NCI-H774 (cell line): Measurements from ENCODE around the gene ACTN4.
"Not testable (repeated sequence)": the region's sequence is repeated elsewhere in the genome, so short reads cannot be mapped to it uniquely, and the experiment has no call there.

Source experiments
- DNase-seq: peaks from one replicate; lab custom pipeline; 2025; lab: John Stamatoyannopoulos, UW

ACTN4 gene

DNA sequence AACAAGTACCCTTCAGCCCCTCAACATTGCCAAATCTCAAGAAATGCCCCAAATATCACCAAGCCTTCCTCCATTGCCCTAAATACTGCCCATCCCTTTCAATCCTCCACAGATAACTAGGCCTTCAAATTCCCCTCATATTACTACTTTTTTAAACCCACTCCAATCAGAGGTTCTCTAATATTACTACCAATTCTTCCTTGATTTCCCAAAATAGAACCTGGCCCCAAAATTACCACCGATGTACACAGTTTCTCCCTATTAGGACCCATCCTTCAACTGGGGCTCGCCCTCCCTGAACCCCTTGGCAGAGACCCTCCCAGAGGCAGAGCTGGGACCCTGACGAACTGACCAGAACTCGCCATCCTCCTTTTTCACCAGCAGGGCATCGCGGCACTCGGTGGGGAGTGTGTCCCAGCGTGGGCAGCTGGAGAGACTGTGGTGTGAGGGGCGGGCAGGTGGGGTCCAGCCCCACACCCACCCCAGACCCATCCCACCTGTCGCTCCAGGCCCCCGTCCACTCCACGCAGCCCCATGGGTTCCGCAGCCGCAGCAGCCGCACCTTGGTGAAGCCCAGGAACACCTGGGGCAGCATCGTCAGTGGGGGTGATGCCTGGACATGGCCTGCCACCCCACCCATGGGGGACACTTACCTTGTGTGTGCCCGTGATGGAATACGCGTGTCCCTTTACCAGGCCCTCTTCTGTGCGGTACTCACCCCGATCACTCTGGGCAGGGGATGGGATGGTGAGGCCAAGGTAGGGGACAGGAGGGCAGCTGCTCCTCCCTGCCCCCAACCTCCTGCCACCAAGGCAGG lies 90.7 kb downstream of the ACTN4 start:
- DNase-seq: no peak

DNA sequence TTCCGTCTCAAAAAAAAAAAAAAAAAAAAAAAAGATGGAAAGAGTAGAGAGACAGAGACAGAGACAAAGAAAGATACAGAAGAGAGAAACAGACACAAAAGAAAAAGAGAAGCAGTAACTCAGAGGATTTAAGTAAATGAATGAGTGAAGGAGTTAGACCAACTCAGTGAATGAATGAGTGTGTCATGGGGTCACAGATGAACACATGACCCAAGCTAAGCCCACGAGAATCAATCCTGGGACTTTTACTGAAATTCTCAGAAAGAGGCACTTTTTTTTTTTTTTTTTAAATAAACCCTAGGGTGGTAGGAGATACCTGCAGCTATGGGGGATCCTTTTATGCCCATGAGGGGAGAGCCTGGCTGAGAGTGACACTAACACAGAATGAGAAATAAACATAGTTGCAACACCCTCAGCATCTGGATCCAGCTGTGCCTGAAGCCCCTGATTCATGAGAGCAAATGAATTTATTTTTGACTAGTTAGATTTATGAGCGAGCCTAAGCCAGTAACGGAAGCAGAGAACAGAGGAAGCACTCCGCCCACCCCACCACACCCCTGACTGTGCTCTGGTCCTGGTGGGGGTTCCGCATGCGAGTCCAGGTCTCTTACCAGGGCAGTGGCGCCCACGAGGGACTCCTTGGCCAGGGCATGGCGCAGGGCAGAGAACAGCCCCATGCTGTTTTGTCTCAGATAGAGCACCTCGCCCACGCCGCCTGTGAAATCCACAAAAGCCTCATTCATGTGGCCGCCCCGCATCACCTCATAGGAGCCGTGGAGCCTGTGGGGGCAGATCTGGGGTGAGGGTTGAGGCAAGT lies 92.2 kb downstream of the ACTN4 start:
- no peak for DNase-seq

DNA sequence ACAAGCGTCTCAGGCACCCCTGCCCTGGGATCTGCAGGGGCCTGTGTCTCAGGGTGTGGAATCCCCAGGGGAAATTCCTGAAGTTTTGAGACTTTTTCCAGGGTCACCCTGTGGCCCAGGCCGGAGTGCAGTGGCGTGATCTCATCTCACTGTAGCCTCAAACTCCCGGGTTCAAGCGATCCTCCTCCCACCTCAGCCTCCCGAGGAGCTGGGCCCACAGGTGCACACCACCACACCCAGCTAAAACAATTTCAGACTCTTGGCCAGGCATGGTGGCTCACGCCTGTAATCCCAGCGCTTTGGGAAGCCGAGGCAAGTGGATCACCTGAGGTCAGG lies 92.8 kb downstream of the ACTN4 start:
- no peak for DNase-seq

DNA sequence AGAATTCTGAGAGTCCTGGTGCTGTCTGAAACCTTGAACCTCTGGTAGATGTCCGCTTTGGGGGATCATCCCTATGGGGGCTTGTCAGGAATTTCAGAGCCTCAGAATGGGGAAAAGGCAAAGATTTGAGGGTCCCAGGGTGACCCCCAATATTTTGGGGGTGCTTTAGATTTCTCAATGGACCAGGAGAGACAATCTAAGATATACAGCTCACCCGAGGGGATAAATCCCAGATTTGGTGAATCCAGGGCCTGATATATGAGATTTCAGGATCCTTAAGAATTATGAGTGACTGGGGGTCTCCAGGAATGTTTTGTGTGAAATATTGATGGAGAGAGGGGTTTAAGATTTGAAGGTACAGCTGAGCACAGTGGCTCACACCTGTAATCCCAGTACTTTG lies 93.5 kb downstream of the ACTN4 start:
- no peak for DNase-seq

DNA sequence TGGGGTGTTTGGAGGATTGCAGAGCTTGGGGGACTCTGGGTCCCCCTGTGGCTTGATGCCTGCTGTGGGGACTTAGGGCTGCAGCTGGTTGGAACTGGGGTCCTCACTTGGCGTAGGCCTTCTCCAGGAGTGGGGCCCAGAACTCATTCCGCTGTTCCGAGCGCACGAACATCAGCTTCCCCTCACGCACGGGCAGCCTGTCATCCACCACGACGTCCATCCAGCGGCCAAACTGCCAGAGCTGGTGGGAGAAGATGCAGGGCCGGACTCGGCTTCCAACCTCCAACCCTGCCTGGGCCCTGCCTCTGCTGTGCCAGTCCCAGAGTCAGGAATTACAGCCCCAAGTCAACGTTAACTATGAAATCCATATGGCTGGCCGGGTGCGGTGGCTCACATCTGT lies 94.2 kb downstream of the ACTN4 start:
- no peak for DNase-seq

DNA sequence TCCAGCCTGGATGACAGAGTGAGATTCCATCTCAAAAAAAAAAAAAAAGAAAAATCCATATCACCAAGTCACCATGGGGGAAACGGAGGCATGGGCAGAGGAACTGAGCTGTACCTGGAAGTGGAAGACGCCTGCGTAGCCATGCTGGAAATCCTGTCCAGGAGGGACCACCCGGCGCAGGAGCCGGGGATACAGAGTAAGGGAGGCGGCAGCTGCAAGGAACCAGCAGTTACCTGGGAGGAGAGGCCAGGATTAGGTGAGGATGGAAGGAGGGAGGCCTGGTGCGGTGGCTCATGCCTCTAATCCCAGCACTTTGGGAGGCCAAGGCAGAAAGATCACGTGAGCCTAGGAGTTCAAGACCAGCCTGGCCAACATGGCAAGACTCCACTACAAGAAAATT lies 94.8 kb downstream of the ACTN4 start:
- no peak for DNase-seq

DNA sequence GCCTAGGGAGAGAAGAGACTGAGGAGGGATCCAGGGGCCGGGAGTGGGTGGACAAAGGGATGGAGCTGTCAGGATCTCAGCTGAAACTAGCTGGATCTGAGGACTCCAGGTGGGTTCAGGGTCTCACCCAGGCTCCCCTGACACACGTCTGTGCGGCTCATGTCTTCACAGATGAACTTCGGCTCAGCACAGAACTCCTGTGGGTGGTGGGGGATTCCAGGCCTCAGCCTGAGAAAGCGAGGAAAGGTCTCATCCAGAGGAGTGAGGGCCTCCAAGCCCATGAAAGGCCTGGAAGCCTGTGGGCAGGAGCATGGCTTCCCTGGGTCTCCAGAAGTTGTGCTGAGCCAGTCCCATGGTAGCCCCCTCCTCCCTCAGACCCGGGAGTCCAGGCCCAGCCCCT lies 95.5 kb downstream of the ACTN4 start:
- no peak for DNase-seq

DNA sequence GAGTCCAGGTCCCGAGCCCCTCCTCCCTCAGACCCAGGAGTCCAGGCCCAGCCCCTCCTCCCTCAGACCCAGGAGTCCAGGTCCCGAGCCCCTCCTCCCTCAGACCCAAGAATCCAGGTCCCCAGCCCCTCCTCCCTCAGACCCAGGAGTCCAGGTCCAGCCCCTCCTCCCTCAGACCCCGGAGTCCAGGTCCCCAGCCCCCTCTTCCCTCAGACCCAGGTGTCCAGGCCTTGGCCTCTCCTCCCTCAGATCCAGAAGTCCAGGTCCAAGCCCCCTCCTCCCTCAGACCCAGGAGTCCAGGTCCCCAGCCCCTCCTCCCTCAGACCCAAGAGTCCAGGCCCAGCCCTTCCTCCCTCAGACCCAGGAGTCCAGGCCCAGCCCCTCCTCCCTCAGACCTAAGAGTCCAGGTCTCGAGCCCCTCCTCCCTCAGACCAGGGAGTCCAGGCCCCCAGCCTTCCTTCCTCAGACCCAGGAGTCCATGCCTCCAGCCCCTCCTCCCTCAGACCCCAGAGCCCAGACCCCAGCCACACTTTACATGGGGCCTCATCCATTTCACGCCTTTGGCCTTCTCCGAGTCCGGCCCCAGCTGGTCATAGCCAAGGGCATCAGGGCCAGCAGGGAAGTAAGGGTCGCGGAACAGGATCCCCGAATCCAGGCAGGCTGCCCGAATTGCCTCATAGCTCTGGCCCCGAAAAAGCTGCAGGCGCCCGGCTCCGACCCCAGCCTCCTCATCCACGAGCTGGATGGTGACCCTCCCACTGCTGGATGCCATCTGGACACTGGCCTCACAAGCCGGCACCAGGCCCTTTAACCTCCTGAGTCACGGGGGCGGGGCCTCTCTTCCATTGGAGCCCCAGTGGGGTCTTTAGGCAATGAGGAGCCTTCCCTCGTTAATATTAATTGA lies 96.2 kb downstream of the ACTN4 start:
- no peak for DNase-seq

DNA sequence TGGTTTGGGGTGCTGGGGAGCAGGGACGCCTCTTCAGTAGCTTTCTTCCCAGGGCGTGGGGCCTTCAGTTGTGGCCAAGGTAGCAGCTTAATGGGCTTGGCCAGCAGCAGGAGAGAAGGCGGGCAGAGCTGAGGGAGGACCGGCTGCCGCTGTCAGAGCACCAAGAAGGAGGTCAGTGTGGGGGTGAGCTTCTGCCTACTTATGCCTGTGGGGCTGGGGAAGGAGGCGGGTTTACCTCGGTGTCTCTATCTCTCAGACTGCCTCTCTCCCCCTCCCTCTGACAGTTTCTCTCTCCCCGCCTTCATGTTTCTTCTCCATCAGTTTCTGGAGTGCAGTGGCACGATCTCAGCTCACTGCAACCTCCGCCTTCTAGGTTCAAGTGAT lies 96.8 kb downstream of the ACTN4 start, which contains the start of gene CAPN12:
TSS of gene CAPN12 (minus strand) at position 177 of the 384 bp plus-strand sequence. CDS start 309 bp downstream, outside the sequence.
- DNase-seq: no peak

DNA sequence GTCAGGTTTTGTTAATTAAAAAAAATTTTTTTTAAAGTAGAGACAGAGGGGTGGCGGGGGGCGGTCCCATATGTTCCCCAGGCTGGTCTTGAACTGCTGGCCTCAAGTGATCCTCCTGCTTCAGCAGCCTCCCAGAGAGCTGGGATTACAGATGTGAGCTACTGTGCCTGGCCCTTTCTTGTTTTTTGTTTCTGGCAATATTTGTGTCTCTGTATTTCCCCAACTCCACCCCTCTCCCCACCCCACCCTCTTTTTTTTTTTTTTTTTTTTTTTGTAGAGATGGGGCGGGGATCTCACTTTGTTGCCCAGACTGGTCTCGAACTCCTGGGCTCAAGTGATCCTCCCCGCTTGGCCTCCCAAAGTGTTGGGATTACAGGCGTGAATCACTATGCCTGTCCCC lies 97.4 kb downstream of the ACTN4 start:
- no peak for DNase-seq

DNA sequence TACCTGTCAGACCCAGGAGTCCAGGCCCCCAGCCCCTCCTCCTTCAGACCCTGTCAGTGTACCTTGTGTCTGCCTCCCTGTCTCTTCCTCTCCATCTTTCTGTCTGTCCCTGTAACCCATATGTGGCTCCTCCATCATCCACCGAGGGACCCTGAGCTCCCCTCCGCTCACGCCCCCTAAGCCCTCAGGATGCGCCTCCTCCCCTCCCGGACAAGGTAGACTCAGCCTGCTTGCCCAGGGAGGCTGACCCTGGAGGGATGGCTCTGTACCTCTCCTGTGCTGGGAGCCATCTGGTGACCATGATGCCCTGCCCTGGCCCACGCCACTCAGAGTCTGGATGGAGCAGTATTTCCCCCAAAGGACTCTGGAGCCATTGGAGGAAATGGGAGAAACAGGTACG lies 97.9 kb downstream of the ACTN4 start:
- no peak for DNase-seq

DNA sequence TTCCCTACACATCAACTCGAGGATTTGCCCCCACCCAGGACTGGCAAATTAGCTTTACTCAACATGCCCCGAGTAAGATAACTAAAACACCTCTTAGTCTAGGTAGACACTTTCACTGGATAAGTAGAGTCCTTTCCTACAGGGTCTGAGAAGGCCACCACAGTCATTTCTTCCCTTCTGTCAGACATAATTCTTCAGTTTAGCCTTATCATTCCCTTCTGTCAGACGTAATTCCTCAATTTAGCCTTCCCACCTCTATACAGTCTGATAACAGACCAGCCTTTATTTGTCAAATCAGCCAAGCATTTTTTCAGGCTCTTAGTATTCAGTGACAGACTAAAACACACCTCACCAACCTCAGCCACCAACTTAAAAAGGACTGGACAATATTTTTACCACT lies 106.3 kb downstream of the ACTN4 start:
- DNase-seq: not testable (repeated sequence)

DNA sequence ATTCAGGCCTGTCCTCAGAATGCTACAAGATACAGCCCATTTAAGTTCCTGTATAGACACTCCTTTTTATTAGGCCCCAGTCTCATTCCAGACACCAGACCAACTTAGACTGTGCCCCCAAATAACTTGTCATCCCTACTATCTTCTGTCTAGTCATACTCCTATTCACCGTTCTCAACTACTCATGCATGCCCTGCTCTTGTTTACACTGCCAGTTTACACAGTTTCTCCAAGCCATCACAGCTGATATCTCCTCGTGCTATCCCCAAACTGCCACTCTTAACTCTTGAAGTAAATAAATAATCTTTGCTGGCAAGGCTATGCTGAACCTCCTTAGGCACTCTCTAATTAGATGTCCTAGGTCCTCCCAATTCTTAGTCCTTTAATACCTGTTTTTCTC lies 106.7 kb downstream of the ACTN4 start:
- not testable (repeated sequence) for DNase-seq

DNA sequence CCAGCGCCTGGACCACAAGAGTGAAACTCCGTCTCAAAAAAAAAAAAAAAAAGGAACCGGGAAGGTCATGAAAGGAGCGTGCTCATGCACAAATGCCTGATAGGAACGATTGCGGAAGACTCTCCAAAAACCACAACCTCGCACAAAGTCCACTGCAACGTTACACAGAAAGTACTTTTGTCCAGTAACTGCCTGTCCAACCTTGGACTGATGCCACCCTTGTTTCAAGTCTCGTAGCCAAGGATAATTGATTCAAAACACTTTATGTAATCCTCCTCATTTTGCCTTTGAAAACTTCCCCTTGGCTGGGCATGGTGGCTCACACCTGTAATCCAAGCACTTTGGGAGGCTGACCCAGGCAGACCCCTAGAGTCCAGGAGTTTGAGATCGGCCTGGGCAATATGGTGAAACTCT lies 112.1 kb downstream of the ACTN4 start:
- DNase-seq: no peak

DNA sequence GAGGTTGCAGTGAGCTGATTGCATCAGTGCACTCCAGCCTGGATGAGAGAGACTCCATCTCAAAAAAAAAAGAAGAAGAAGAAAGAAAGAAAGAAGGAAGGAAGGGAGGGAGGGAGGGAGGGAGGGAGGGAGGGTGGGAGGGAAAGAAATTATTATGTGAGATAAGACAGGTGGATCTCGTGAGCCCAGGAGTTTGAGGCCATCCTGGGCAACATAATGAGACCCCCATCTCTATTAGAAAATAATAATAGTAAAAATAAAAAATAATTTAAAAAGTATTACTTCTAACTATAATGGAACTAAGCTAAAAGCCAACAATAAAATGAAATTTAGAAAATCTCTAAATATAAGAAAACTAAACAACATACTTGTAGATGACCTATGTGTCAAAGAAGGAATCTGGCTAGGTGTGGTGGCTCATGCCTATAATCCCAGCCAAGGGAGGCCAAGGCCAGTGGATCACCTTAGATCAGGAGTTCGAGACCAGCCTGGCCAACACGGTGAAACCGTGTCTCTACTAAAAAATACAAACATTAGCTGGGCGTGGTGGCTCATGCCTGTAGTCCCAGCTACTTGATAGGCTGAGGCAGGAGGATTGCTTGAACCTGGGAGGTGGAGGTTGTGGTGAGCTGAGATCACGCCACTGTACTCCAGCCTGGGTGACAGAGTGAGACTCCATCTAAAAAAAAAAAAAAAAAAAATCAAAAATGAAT lies 113.5 kb downstream of the ACTN4 start:
- not testable (repeated sequence) for DNase-seq

DNA sequence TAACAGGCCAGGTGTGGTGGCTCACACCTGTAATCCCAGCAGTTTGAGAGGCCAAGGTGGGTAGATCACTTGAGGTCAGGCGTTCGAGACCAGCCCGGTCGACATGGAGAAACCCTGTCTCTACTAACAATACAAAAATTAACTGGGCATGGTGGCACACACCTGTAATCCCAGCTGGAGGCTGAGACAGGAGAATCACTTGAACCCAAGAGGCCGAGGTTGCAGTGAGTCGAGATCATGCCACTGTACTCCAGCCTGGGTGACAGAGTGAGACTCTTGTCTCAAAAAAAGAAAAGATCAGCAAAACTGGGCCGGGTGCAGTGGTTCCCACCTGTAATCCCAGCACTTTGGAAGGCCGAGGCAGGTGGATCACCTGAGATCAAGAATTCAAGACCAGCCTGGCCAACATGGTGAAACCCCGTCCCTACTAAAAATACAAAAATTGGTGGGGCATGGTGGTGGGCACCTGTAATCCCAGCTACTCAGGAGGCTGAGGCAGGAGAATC lies 114.5 kb downstream of the ACTN4 start:
- DNase-seq: not testable (repeated sequence)

DNA sequence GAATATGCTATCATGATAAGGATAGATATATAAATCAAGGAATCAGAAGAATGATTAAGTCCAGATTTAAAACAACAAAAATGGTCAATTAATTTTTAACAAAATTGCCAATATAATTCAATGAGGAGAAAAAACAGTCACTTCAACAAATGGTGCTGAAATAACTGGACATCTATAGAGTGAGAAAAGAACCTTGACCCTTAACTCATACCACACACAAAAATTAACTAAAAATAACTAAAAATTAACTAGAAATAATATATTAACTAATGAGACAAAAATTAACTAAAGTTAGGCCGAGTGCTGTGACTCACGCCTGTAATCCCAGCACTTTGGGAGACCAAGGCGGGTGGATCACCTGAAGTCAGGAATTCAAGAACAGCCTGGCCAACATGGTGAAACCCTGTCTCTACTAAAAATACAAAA lies 116.4 kb downstream of the ACTN4 start:
- no peak for DNase-seq

DNA sequence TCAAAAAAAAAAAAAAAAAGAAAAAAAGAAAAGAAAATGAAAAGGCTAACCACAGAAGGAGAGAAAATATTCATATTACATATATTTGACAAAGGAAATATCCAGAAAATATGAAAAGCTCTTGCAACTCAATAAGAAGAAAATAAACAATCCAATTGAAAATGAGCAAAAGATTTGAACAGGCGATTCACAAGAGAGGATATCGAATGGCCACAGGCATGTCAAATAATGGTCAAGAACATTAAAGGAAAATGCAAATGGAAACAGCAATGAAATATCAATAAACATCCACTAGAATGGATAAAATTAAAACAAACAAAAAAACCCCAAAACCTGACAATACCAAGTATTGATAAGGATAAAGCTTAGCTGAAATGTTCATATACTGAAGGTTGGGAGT lies 117.8 kb downstream of the ACTN4 start:
- DNase-seq: no peak

DNA sequence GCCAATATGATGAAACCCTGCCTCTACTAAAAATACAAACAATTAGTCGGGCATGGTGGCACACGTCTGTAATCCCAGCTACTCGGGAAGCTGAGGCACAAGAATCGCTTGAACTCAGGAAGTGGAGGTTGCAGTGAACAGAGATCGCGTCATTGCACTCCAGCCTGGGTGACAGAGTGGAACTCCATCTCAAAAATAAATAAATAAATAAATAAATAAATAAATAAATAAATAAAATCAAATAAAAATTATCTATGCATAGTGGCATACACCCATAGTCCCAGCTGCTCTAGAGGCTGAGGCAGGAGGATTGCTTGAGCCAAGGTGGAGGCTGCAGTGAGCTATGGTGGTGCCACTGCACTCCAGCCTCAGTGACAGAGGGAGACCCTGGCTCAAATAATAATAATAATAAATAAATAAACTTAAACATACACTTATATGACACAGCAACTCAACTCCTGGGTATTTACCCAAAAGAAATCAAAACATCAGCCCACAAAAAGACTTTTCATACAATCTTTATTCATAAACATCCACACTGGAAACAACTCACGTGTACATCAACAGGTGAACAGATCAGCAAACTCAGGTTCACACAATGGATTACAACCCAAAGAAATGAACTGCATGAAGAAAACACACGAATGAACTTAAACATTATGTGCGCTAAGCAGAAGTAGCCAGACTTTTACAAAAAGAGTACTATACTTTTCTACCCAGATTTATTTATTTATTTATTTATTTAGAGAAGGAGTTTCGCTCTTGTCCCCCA lies 119.0 kb downstream of the ACTN4 start:
- no peak for DNase-seq

DNA sequence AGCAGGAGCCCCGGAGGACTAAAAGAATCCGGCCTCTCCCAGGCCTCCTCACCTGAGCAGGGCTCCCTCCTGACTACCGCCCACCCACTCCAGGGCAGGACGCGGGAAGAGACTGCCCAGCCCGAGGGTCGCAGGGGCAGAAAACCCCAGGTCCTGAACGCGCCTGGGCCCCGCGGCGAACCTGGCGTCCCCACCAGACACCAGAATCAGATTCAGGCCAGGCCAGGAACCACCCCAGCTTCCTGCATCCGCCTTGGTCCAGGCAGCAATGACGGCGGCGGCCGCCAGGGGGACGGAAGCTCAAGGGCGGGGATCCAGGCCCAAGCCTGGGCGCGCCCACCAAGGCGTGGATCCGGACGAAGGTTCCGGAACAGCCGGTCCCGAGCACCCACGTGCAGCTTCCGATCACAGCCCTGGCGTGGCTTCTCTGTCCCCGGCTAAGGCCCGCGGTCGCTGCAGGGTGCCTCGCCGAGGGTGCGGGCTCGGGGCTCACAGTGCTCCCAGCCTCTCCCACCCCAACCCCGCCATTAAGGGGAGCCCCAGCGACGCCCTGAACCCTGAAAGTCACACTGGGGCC lies 122.3 kb downstream of the ACTN4 start:
- DNase-seq: no peak
